Hepatocyte (in vitro differentiated cells): Measurements from ENCODE around the gene URI1. TPM values are rescaled to one million over a fixed set of nuclear protein-coding genes. Genes with fewer than 3 reads are reported as not detected.
"Not testable (repeated sequence)": the region's sequence is repeated elsewhere in the genome, so short reads cannot be mapped to it uniquely, and the experiment has no call there.

Source experiments
- DNase-seq: peaks from one replicate; pipeline ENCODE4 v3.0.0-alpha.2; 2016; ENCODE audit warnings: low spot score
- H2AFZ ChIP-seq: fragments of 200-600 bp; sonication (generic); 2 replicates; pipeline ENCODE4 v1.6.0; 2016; ENCODE audit warnings: antibody characterized with exemption, mild to moderate bottlenecking
- H3K27ac ChIP-seq: fragments of 200-600 bp; sonication (generic); 2 replicates; pipeline ENCODE4 v1.5.1; 2016; ENCODE audit warnings: mild to moderate bottlenecking
- H3K27me3 ChIP-seq: fragments of 200-600 bp; sonication (generic); 2 replicates; pipeline ENCODE4 v1.6.1; 2016
- H3K36me3 ChIP-seq: fragments of 200-600 bp; sonication (generic); replicated peaks from 2 replicates; pipeline ENCODE4 v1.5.1; 2016; ENCODE audit warnings: low read depth; ENCODE audit not compliant: insufficient read depth
- H3K4me1 ChIP-seq: fragments of 200-600 bp; sonication (generic); 2 replicates; pipeline ENCODE4 v1.5.1; 2016; ENCODE audit warnings: mild to moderate bottlenecking, moderate library complexity; ENCODE audit not compliant: insufficient read depth
- H3K4me2 ChIP-seq: fragments of 200-600 bp; sonication (generic); 2 replicates; pipeline ENCODE4 v1.6.0; 2016
- H3K4me3 ChIP-seq: fragments of 200-600 bp; sonication (generic); 2 replicates; pipeline ENCODE4 v1.5.1; 2016; ENCODE audit warnings: mild to moderate bottlenecking
- H3K79me2 ChIP-seq: fragments of 200-600 bp; sonication (generic); 2 replicates; pipeline ENCODE4 v1.6.0; 2017; ENCODE audit warnings: mild to moderate bottlenecking
- H3K9me2 ChIP-seq: fragments of 200-600 bp; sonication (generic); replicated peaks from 2 replicates; pipeline ENCODE4 v1.6.0; 2017; ENCODE audit warnings: mild to moderate bottlenecking; ENCODE audit not compliant: insufficient read depth
- H3K9me3 ChIP-seq: fragments of 200-600 bp; sonication (generic); 2 replicates; pipeline ENCODE4 v1.5.1; 2016; ENCODE audit warnings: low read depth, mild to moderate bottlenecking
- H4K20me1 ChIP-seq: fragments of 200-600 bp; sonication (generic); 2 replicates; pipeline ENCODE4 v1.6.0; 2016; ENCODE audit warnings: mild to moderate bottlenecking; ENCODE audit not compliant: insufficient read depth, poor library complexity, severe bottlenecking
- CTCF ChIP-seq: fragments of 200-600 bp; sonication (generic); IDR thresholded peaks from 2 replicates; pipeline ENCODE4 v1.5.1; 2016; ENCODE audit warnings: antibody characterized with exemption, mild to moderate bottlenecking; ENCODE audit not compliant: poor library complexity
- EZH2 ChIP-seq: fragments of 200-600 bp; sonication (generic); IDR thresholded peaks from 2 replicates; pipeline ENCODE4 v1.6.1; 2016; ENCODE audit warnings: antibody characterized with exemption, mild to moderate bottlenecking, borderline replicate concordance
- EZH2phosphoT487 ChIP-seq: fragments of 200-600 bp; sonication (generic); IDR thresholded peaks from one replicate; pipeline ENCODE4 v1.6.1; 2018; ENCODE audit warnings: antibody characterized with exemption, mild to moderate bottlenecking, low read depth, moderate library complexity; ENCODE audit not compliant: unreplicated experiment, severe bottlenecking
- WGBS: methylation state at CpG from one replicate; pipeline ENCODE4 v1.1.6; 2016; ENCODE audit warnings: low lambda C conversion rate; ENCODE audit errors: missing lambda C conversion rate; 5-methylcytosine and 5-hydroxymethylcytosine counted together
- polyA plus RNA-seq: library from polyadenylated mRNA; unstranded; fragments of >200 nt; fragmentation: Nextera tagmentation; extraction: Ambion mirVana; gene quantifications from 2 replicates; pipeline ENCODE4 v1.2.1, GENCODE V29; 2016
- total RNA-seq: library from RNA; depleted of rRNA; stranded (reverse); fragments of >200 nt; gene quantifications from 2 replicates; pipeline ENCODE4 v1.2.3, GENCODE V29; 2014

URI1 gene
- total and polyA plus RNA-seq, 2 experiments from 2014 or later = 50.0 to 66.7 TPM

- H2AFZ ChIP-seq = no peak overlapping the region
- no peaks in the 10 kb centered on the region for H3K27me3 ChIP-seq
- H3K4me2 ChIP-seq = no peak overlapping the region
- H3K79me2 ChIP-seq = no peaks in the 10 kb centered on the region
- no peaks in the 10 kb centered on the region for H4K20me1 ChIP-seq
- no peaks in the 10 kb centered on the region for H3K9me3 ChIP-seq
- no peaks in the 10 kb centered on the region for H3K4me1 ChIP-seq
- H3K9me2 ChIP-seq = no peaks in the 10 kb centered on the region
- no peak overlapping the region for H3K4me3 ChIP-seq
- WGBS = 98% methylated on average over 5 of the region's 5 CpGs
- no peak overlapping the region for H3K27ac ChIP-seq
- no peak for TF ChIP-seq EZH2phosphoT487
- H3K36me3 ChIP-seq = no peaks in the 10 kb centered on the region
- no peak for DNase-seq
Observed at GRCh38 chr19:30037835-30038234, 95.8 kb downstream of the URI1 start.

GRCh38 chr19:30041931-30042330 is 99.9 kb downstream of the URI1 start:
- not testable (repeated sequence) for H3K4me2 ChIP-seq, H3K4me3 ChIP-seq
- 90% methylated on average over 6 of the region's 6 CpGs for WGBS

GRCh38 chr19:30043008-30043407 is 101.0 kb downstream of the URI1 start:
- H3K4me1 ChIP-seq, H3K79me2 ChIP-seq, H3K4me3 ChIP-seq, H3K4me2 ChIP-seq, H2AFZ ChIP-seq, H4K20me1 ChIP-seq, H3K9me3 ChIP-seq, H3K36me3 ChIP-seq, H3K27me3 ChIP-seq, H3K27ac ChIP-seq, DNase-seq, H3K9me2 ChIP-seq: not testable (repeated sequence)

More at GRCh38 chr19:30041931-30042330, 99.9 kb downstream of the URI1 start:
- H4K20me1 ChIP-seq, H3K79me2 ChIP-seq, H3K4me1 ChIP-seq, H3K27ac ChIP-seq, DNase-seq, H2AFZ ChIP-seq, H3K36me3 ChIP-seq, H3K9me3 ChIP-seq, H3K27me3 ChIP-seq, H3K9me2 ChIP-seq: not testable (repeated sequence)

GRCh38 chr19:30044273-30045248 is 102.5 kb downstream of the URI1 start:
- 93% methylated on average over 13 of the region's 13 CpGs for WGBS
- H3K4me3 ChIP-seq = no peak overlapping the region
- no peaks in the 10 kb centered on the region for H3K9me3 ChIP-seq
- H2AFZ ChIP-seq = no peak overlapping the region
- no peak overlapping the region for H3K27ac ChIP-seq
- no peak overlapping the region for H3K4me2 ChIP-seq
- H4K20me1 ChIP-seq = no peaks in the 10 kb centered on the region
- no peaks in the 10 kb centered on the region for H3K27me3 ChIP-seq
- no peaks in the 10 kb centered on the region for H3K79me2 ChIP-seq
- peaks cover 7% of the 10 kb centered on the region for H3K4me1 ChIP-seq
- DNase-seq = no peak
- no peak for TF ChIP-seq EZH2
- no peak for TF ChIP-seq CTCF
- no peak for TF ChIP-seq EZH2phosphoT487
- no peaks in the 10 kb centered on the region for H3K36me3 ChIP-seq
- no peaks in the 10 kb centered on the region for H3K9me2 ChIP-seq

GRCh38 chr19:30046522-30046921 is 104.5 kb downstream of the URI1 start:
- H3K36me3 ChIP-seq = no peaks in the 10 kb centered on the region
- 49% methylated on average over 4 of the region's 4 CpGs for WGBS
- no peak for DNase-seq

More at GRCh38 chr19:30046522-30046921, 104.5 kb downstream of the URI1 start:
- Histone ChIP-seq H3K27me3 (no peaks in the 10 kb centered on the region), H3K27ac (no peak overlapping the region), H3K4me2 (no peak overlapping the region), H3K9me2 (no peaks in the 10 kb centered on the region), H3K79me2 (no peaks in the 10 kb centered on the region), H3K4me3 (no peak overlapping the region), H4K20me1 (no peaks in the 10 kb centered on the region), H2AFZ (no peak overlapping the region), H3K4me1 (peaks cover 10% of the 10 kb centered on the region), H3K9me3 (no peaks in the 10 kb centered on the region)
- TF ChIP-seq CTCF (peak; percentile 55), EZH2phosphoT487 (no peak), EZH2 (no peak)
